Activated CD8-positive, alpha-beta memory T cell treated with anti-CD3 and anti-CD28 coated beads for 1 hour (primary cell): Measurements from ENCODE around the gene CAPN8.

Experiments
- DNase-seq, 2 donors: peaks; one replicate each; pipeline ENCODE4 v3.0.0-alpha.2; 2020; ENCODE audit warnings: low read depth in 1 of 2; ENCODE audit errors: extremely low read depth in 1 of 2

CAPN8 gene

GRCh38 chr1:223702735-223703667 is 37.5 kb upstream of the CAPN8 start:
- DNase-seq: no peak

GRCh38 chr1:223700942-223701637 is 35.6 kb upstream of the CAPN8 start:
- no peak for DNase-seq

- no peak for DNase-seq
Measured at GRCh38 chr1:223700388-223700918, 35.0 kb upstream of the CAPN8 start.

- no peak for DNase-seq
Measured at GRCh38 chr1:223695941-223696340, 30.4 kb upstream of the CAPN8 start.

- DNase-seq: no peak
Measured at GRCh38 chr1:223695014-223695548, 29.6 kb upstream of the CAPN8 start.

GRCh38 chr1:223691121-223691520 is 25.6 kb upstream of the CAPN8 start:
- no peak for DNase-seq

- no peak for DNase-seq
Measured at GRCh38 chr1:223684488-223684792, 18.9 kb upstream of the CAPN8 start.

- DNase-seq: peak; percentile 13 to 37
Measured at GRCh38 chr1:223683586-223684487, 18.3 kb upstream of the CAPN8 start.

GRCh38 chr1:223682502-223682901 is 17.0 kb upstream of the CAPN8 start:
- no peak for DNase-seq

GRCh38 chr1:223680188-223680587 is 14.7 kb upstream of the CAPN8 start:
- no peak for DNase-seq

- no peak for DNase-seq
Measured at GRCh38 chr1:223678841-223679240, 13.3 kb upstream of the CAPN8 start.

GRCh38 chr1:223674119-223674890 is 8.8 kb upstream of the CAPN8 start:
- no peak for DNase-seq

- no peak for DNase-seq
Measured at GRCh38 chr1:223670458-223671159, 5.1 kb upstream of the CAPN8 start.

- no peak for DNase-seq
Measured at GRCh38 chr1:223669003-223669795, 3.7 kb upstream of the CAPN8 start.

- no peak for DNase-seq
Measured at GRCh38 chr1:223667484-223668182, 2.1 kb upstream of the CAPN8 start.

GRCh38 chr1:223664106-223664505 is 1.4 kb downstream of the CAPN8 start:
- no peak for DNase-seq

- no peak for DNase-seq
Measured at GRCh38 chr1:223662943-223663342, 2.6 kb downstream of the CAPN8 start.

- no peak for DNase-seq
Measured at GRCh38 chr1:223659711-223660110, 5.8 kb downstream of the CAPN8 start.
